Activated T-helper 9 cell treated with anti-CD3 and anti-CD28 coated beads, Interleukin-2, amount 50 U/mL, for 16 hours (primary cell): ENCODE results near the gene ABCC3.

Experiments
- DNase-seq: peaks from one replicate; pipeline ENCODE4 v3.0.0-alpha.2; 2020; ENCODE audit warnings: low read depth

The ABCC3 gene

GRCh38 chr17:50607522-50608175 lies 27.0 kb upstream of the ABCC3 start:
- no peak for DNase-seq

DNA sequence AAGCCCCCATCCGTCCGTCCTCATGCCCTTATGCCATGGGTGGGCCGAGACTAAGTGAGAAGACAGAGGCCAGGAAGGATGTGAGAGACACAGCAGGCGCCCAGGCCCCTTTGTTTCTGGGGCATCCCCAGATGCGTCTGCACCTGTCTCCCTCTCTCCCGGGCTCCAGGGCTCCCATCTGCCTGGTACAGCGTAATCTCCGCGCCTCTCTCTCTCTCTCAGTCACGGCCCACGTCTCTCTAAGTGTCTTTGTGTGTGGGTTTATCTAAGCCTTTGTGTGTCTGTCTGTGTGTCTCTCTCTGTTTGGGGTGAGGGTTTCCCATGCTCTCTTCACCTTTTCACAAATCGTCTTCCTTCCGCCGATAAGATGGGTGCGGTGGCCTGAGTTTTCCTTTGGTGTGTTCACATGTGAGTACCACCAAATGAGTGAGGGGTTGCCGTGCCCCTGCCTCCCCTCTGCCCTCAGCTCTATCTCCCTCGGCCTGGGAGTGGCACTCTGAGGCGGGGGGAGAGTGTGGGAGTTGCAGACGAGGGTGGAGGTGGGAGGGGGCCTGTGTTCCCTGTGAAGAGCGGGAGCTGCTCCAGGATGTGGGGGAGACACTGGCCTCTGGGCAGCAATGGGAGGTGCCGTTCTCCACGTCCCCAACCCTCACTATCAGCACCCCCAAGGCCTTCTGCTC lies 25.8 kb upstream of the ABCC3 start:
- DNase-seq: no peak

DNA sequence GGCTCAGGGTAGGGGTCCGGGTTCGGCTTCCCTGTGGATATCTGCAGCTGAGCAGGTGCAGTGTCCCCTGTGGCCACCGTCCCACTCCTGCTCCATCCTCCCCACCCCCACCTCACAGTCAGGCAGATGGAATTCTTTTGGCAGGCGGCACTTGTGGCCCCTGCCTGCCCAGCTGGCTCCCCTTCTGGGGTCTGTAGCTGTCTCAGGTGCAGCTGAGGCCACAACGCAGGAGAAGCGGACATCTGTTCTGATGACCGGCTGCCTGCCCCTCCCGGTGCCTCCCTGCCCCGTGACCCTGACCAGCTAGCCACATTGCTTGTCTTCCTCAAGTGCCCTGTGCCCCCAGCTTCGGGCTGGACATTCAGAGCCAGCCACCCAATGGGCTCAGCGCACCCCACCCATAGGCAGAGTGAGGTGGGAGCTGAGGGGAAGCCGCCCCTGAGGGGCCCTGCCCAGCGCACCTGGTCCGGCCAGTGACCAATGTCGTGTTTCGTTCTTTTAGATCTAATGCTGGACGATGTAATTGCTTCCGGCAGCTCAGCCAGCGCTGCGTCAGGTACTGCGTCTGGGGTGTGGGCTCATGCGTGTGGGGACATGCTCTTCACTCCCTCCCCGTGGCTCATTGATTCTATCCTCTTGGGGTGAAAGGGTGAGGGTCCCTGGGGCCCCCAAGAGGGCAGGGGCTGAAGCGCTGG lies 25.2 kb upstream of the ABCC3 start:
- DNase-seq: no peak

GRCh38 chr17:50611634-50612033 lies 23.0 kb upstream of the ABCC3 start:
- no peak for DNase-seq

DNA sequence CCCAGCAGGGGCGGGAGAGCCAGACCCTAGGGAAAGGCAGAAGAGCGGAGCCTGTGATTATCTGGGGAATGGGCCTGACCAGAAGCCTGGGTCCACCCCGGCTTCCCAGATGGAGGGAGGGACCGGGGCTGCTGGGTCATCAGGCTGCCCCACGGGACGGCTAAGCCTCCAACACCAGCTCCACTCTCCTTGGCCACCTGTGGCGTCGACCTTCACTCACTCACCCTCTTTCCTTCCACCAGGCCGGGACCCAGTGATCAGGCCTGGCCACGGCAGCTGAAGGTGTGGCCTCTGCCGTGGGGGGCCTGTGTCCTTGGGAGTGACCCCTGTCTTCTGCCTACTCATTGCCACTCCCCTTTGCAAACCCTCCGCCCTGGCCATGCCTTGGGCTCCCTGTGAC lies 22.4 kb upstream of the ABCC3 start:
- no peak for DNase-seq

DNA sequence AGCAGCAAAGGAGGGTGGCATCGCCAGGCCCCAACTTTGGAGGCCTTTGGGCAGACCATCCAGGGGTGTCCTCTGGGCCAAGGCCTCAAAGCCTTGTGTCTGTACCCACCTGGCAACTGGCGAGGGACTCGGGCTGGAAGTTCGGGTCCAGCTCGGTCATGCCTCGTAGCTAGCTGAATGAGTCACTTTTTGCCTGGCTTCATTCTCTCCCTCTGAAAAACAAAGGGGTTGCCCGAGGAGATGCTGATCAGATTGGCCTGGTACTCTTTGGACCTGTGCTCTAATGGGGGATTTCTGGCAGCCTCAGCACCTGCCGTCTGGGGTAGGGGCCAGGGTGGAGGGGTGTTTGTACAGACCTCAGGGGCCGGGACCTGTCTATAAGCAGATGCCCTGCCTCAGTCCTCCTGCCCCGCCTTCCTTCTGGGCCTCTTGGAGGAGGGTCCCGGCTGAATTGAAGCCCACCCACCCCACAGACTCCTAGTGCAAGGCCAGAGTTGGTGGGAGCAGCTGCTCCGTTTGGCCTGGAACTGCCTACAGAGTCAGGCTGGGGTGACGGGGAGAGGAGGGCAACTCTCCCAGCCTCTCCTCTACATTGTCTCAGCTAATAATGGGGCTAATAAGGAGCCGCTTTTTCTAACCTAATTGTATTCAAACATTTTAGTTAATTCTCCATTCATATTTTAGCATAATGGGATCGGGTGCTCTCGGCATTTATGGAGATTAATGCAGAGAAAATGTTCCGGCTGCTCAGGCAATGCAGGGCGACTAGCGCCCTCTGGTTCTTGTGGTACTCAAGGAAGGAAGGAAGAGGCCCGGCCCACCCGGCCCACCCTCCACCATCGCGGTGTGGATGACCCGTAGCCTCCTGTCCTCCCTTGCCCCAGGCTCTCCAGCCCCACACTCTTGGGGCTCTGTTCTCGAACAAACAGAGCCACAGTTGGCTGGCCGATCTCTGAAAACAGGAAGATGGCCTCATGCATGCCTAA lies 21.4 kb upstream of the ABCC3 start:
- DNase-seq: no peak

DNA sequence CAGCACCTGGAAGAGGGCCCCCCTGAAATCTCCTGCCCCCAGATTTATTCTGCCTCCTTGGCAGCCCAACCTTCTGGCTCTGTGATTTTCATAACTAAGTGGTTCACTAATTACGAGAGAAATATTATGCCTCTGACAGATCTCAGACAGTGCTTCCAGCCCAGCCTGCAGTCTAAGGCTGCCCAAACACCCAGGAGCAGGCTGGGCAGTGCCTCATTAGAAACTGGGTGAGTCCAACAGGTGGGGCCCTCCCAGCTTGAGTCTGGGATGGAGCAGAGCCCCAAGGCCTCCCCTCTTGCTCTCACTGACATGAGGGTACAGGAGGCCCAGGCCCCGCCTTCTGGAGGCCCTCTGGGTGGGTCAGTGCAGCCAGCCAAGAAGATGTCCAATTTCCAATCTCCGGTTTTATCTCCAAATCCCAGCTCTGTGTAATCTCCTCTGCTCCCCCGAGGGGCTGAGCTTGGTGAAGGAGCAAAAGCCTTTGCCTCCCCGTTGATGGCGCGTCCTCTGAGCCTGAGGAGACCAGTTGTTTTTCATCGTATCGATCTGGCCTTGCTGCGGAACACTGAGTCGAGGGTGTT lies 20.1 kb upstream of the ABCC3 start:
- DNase-seq: no peak

GRCh38 chr17:50615828-50616227 lies 18.9 kb upstream of the ABCC3 start:
- DNase-seq: no peak

- no peak for DNase-seq
These were observed 16.4 kb upstream of the ABCC3 start for GRCh38 chr17:50618300-50618699.

- DNase-seq: no peak
These were observed 15.7 kb upstream of the ABCC3 start for GRCh38 chr17:50618941-50619340.

- no peak for DNase-seq
These were observed 15.2 kb upstream of the ABCC3 start for GRCh38 chr17:50619489-50619888.

DNA sequence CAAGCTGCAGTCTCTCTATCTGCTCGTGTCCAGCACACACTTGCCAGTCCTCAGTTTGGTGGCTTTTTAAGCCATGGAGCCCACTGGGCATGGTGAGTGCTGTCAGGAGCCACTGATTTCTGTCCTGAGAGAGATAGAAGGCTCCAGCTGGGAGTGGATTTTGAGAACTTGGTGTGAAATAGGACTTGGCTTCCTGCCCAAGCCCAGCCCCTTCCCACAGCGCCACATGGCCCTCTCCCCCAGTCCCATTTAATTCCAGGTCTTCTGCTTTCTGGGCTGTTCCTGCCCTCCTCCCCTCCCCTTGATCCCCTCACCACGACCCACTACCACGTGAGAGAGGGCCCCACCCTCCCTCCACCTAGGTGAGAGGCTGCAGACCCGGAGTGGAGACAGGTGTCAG lies 14.4 kb upstream of the ABCC3 start:
- no peak for DNase-seq

GRCh38 chr17:50620858-50621257 lies 13.8 kb upstream of the ABCC3 start:
- DNase-seq: no peak

GRCh38 chr17:50621574-50622031 lies 13.1 kb upstream of the ABCC3 start:
- no peak for DNase-seq

GRCh38 chr17:50624321-50624934 lies 10.3 kb upstream of the ABCC3 start:
- DNase-seq: no peak

- DNase-seq: no peak
These were observed 9.4 kb upstream of the ABCC3 start for GRCh38 chr17:50625032-50625871.

DNA sequence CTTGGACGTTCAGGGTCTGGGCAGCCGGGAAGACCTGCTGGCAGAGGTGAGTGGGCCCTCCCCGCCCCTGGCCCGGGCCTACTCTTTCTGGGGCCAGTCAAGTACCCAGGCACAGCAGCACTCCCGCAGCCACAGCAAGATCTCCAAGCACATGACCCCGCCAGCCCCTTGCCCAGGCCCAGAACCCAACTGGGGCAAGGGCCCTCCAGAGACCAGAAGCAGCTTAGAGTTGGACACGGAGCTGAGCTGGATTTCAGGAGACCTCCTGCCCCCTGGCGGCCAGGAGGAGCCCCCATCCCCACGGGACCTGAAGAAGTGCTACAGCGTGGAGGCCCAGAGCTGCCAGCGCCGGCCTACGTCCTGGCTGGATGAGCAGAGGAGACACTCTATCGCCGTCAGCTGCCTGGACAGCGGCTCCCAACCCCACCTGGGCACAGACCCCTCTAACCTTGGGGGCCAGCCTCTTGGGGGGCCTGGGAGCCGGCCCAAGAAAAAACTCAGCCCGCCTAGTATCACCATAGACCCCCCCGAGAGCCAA lies 8.6 kb upstream of the ABCC3 start:
- peak; percentile 36 for DNase-seq

- no peak for DNase-seq
These were observed 7.5 kb upstream of the ABCC3 start for GRCh38 chr17:50627036-50627781.
